ENCODE results near the gene IDH2. TPM values are rescaled to one million over a fixed set of nuclear protein-coding genes. Genes with fewer than 3 reads are reported as not detected.

The IDH2 gene
- total and polyA plus RNA-seq, 10 of the 15 experiments (the other 5 are each of a cell fraction or from before 2014, with no cell fraction given) = 2.3 to 358 (median 242) TPM

GRCh38 chr15:90075420-90076289 is 26.6 kb downstream of the IDH2 start:
- ChIA-PET CTCF (interaction anchor here (0.9 to 1.8 kb wide), 6 partner anchors 10 to 335 kb away, joined by 3 to 7 read pairs (median 4); no protein-coding TSS in a partner anchor), POLR2A (interaction anchor here (1.2 kb wide), 1 partner anchor 9 kb away, joined by 4 read pairs; no protein-coding TSS in a partner anchor), RAD21 (ENCODE audit: unreplicated experiment) (interaction anchor here (0.7 to 1.3 kb wide), 2 partner anchors 72 to 177 kb away, joined by 3 read pairs; no protein-coding TSS in a partner anchor), SMC1A (ENCODE audit: uncharacterized antibody, unreplicated experiment) (interaction anchor here (1.3 to 1.9 kb wide), 4 partner anchors 13 to 178 kb away, joined by 3 to 7 read pairs (median 3); no protein-coding TSS in a partner anchor)
- DNase-seq (ENCODE audit: low read depth, low spot score) (no peak), FAIRE-seq (no peak), ATAC-seq (no peak)
- Histone ChIP-seq H3K4me3 (no peak overlapping the region), H3K9me3 (replicated peaks; ENCODE audit: control insufficient read depth, insufficient read depth, low read length) (no peaks in the 10 kb centered on the region), H3K4me1 (ENCODE audit: control insufficient read depth, insufficient read depth, low read length) (no peaks in the 10 kb centered on the region), H3K27me3 (replicated peaks in 1 of 2; ENCODE audit: control insufficient read depth in 2 of 2, insufficient read depth in 2 of 2, low read length in 1 of 2) (no peaks in the 10 kb centered on the region), H2AFZ (ENCODE audit: control insufficient read depth, low read depth, low read length) (no peak overlapping the region), H3K27ac (ENCODE audit: control insufficient read depth, insufficient read depth) (no peak overlapping the region), H3K4me2 (ENCODE audit: control insufficient read depth, insufficient read depth) (no peak overlapping the region), H4K20me1 (ENCODE audit: control insufficient read depth, insufficient read depth) (no peaks in the 10 kb centered on the region), H3K36me3 (ENCODE audit: control insufficient read depth in 2 of 2, insufficient read depth in 2 of 2, low read length in 1 of 2) (peaks cover 32 to 45% of the 10 kb centered on the region in 2 experiments), H3K9ac (ENCODE audit: control insufficient read depth, insufficient read depth, low read length) (no peak overlapping the region), H3K79me2 (ENCODE audit: control insufficient read depth, insufficient read depth, low read length) (no peaks in the 10 kb centered on the region)
- intact Hi-C loops (cut with micrococcal nuclease; ENCODE audit: unreplicated experiment) = no loop called here
- BruUV-seq (replicated peaks) = no TSS peak
- 69% methylated on average over 13 of the region's 13 CpGs for WGBS (ENCODE audit: insufficient coverage, insufficient replicate concordance, low lambda C conversion rate, missing lambda C conversion rate)
- in situ Hi-C loops (cut with MboI) = no loop called here
- TF ChIP-seq DPF2 (IDR thresholded peaks at IDR 0.05) (no peak), MEF2B (IDR thresholded peaks at IDR 0.05; ENCODE audit: partially characterized antibody, poor library complexity, severe bottlenecking) (no peak), NKRF (conservative IDR thresholded peaks at IDR 0.05) (no peak), MYC (IDR thresholded peaks at IDR 0.05; ENCODE audit: insufficient read depth, insufficient read length, insufficient replicate concordance, low read length, severe bottlenecking) (no peak), ATF2 (IDR thresholded peaks at IDR 0.05; ENCODE audit: low read length) (no peak), NBN (IDR thresholded peaks at IDR 0.05) (no peak), NFIC (IDR thresholded peaks at IDR 0.05; ENCODE audit: low read depth, low read length) (no peak), SREBF1 (IDR thresholded peaks at IDR 0.05; ENCODE audit: low read length) (no peak), MEF2A (IDR thresholded peaks at IDR 0.05; ENCODE audit: insufficient read depth, low read depth, low read length) (no peak), NR2F1 (conservative IDR thresholded peaks at IDR 0.05) (no peak), RAD21 (IDR thresholded peaks at IDR 0.05; ENCODE audit: insufficient read depth, low read depth, low read length) (no peak), FOXM1 (IDR thresholded peaks at IDR 0.05; ENCODE audit: low read depth, low read length) (no peak), FOS (IDR thresholded peaks at IDR 0.05; ENCODE audit: borderline replicate concordance, extremely low read depth, insufficient read length) (no peak), CBX5 (IDR thresholded peaks at IDR 0.05; ENCODE audit: low read depth) (no peak), LARP7 (IDR thresholded peaks at IDR 0.05) (no peak), TAF1 (IDR thresholded peaks at IDR 0.05; ENCODE audit: borderline replicate concordance, low read depth, low read length) (no peak), CEBPB (IDR thresholded peaks at IDR 0.05; ENCODE audit: borderline replicate concordance in 1 of 2, low read depth in 2 of 2, low read length in 2 of 2) (no peak)
- TF ChIP-seq, protein P1, sequence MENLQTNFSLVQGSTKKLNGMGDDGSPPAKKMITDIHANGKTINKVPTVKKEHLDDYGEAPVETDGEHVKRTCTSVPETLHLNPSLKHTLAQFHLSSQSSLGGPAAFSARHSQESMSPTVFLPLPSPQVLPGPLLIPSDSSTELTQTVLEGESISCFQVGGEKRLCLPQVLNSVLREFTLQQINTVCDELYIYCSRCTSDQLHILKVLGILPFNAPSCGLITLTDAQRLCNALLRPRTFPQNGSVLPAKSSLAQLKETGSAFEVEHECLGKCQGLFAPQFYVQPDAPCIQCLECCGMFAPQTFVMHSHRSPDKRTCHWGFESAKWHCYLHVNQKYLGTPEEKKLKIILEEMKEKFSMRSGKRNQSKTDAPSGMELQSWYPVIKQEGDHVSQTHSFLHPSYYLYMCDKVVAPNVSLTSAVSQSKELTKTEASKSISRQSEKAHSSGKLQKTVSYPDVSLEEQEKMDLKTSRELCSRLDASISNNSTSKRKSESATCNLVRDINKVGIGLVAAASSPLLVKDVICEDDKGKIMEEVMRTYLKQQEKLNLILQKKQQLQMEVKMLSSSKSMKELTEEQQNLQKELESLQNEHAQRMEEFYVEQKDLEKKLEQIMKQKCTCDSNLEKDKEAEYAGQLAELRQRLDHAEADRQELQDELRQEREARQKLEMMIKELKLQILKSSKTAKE (IDR thresholded peaks at IDR 0.05; ENCODE audit: low read depth, poor library complexity, severe bottlenecking) = no peak

Data from GM12878 (cell line).